IPS-18a (cell line): Measurements from ENCODE around the gene BUD13.

Experiments used
- H3K27ac ChIP-seq: one replicate; pipeline ENCODE4 v1.5.1; 2013; ENCODE audit warnings: low read length
- H3K27me3 ChIP-seq: one replicate; pipeline ENCODE4 v1.6.1; 2013; ENCODE audit warnings: mild to moderate bottlenecking, low read length; ENCODE audit not compliant: control insufficient read depth, insufficient read depth
- H3K36me3 ChIP-seq: one replicate; pipeline ENCODE4 v1.6.1; 2013; ENCODE audit warnings: low read depth, low read length; ENCODE audit not compliant: control insufficient read depth
- H3K4me1 ChIP-seq: one replicate; pipeline ENCODE4 v1.6.1; 2013; ENCODE audit warnings: low read depth, low read length; ENCODE audit not compliant: control insufficient read depth
- H3K4me3 ChIP-seq: one replicate; pipeline ENCODE4 v1.5.1; 2013; ENCODE audit warnings: low read length
- H3K9ac ChIP-seq: one replicate; pipeline ENCODE4 v1.6.1; 2013; ENCODE audit warnings: mild to moderate bottlenecking, low read length, moderate library complexity
- H3K9me3 ChIP-seq: one replicate; pipeline ENCODE4 v1.6.1; 2013; ENCODE audit warnings: low read depth, low read length; ENCODE audit not compliant: control insufficient read depth

The BUD13 gene

DNA sequence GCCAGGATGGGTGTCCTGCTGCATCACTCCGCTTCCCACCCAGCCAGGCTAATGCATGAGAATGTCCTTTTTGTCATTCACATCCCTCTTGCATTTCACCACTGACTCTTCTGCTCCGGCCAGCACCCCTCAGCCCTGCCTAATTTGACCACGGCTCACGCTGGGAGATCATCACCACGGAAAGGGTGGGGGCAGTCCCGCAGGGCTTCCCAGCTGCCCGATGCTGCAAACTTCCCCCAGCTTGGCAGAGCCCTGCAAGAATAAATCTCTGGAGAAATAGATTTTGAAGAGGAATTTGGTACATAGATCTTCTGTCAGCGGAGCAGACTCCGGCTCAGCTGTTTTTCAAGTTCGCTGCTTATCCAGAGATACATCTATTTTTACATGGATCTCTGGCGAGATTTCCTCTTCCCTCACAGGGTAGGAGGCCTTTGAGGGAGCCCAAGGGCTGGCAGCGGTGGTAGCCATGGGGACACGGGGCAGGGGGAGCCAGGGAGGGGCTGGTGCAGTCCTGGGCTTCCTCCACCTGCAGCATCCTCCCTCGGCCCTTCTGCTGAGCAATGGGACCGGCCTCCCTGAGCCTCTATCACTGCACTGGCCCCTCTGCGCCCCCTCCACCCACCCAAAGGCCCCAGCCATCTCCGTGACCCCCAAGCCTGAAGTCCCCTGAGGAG lies 62.6 kb downstream of the BUD13 start:
- no peaks in the 10 kb centered on the region for H3K36me3 ChIP-seq
- H3K4me1 ChIP-seq, result peaks cover 23% of the 10 kb centered on the region
- H3K27ac ChIP-seq, result no peak overlapping the region
- peak overlapping the region; percentile 31 for H3K4me3 ChIP-seq
- no peak overlapping the region for H3K9ac ChIP-seq
- H3K9me3 ChIP-seq, result no peaks in the 10 kb centered on the region
- peaks cover 13% of the 10 kb centered on the region for H3K27me3 ChIP-seq

DNA sequence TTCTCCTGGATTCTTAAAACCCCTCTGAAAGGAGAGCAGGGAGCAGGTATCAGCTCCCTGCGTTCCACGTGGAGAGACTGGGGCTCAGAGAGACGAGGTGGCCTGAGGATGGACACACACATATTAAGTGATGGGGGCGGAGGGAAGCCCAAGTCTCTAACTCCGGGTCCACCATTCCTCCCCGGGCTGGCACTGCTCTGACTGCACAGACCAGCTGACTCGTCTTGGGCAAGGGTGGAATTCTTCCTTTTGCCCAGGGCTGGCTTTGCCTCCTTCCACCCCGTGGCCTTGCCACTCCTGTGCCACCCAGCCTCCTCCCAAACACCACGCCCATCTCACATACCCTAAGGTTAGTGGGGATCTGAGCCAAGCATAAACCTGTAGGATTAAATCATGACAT lies 65.0 kb downstream of the BUD13 start:
- peaks cover 13% of the 10 kb centered on the region for H3K27me3 ChIP-seq
- H3K9ac ChIP-seq, result no peak overlapping the region
- H3K4me3 ChIP-seq, result no peak overlapping the region
- H3K9me3 ChIP-seq, result no peaks in the 10 kb centered on the region
- H3K4me1 ChIP-seq, result peaks cover 21% of the 10 kb centered on the region
- no peak overlapping the region for H3K27ac ChIP-seq
- H3K36me3 ChIP-seq, result no peaks in the 10 kb centered on the region

DNA sequence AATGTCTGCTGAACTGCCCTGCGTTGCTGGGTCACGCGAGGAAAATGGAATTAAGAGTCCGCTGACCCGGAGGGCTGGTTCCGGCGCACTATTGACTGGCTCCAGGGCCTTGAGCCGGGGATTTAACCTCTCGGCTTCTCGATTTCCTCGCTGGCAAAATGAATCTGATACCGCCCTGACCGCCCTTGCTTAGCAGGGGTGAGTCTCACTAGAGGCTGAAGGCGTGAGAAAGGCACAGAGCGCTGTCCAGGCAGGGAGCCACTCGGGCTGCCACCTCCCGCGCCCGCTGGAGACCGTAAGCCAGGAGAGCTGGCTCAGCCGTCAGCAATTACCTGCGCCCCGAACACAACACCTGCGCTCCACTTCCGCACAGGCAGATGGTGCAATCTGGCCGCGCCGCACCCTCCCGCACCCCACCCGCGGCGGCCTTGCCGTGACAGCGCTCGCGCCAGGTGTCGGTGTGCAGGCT lies 65.6 kb downstream of the BUD13 start:
- peaks cover 22% of the 10 kb centered on the region for H3K4me1 ChIP-seq
- no peaks in the 10 kb centered on the region for H3K9me3 ChIP-seq
- H3K27ac ChIP-seq, result no peak overlapping the region
- H3K9ac ChIP-seq, result no peak overlapping the region
- no peak overlapping the region for H3K4me3 ChIP-seq
- H3K27me3 ChIP-seq, result peaks cover 13% of the 10 kb centered on the region
- no peaks in the 10 kb centered on the region for H3K36me3 ChIP-seq

- no peak overlapping the region for H3K9ac ChIP-seq
- H3K27ac ChIP-seq, result no peak overlapping the region
Observed at GRCh38 chr11:116703421-116703820, 69.4 kb downstream of the BUD13 start.

DNA sequence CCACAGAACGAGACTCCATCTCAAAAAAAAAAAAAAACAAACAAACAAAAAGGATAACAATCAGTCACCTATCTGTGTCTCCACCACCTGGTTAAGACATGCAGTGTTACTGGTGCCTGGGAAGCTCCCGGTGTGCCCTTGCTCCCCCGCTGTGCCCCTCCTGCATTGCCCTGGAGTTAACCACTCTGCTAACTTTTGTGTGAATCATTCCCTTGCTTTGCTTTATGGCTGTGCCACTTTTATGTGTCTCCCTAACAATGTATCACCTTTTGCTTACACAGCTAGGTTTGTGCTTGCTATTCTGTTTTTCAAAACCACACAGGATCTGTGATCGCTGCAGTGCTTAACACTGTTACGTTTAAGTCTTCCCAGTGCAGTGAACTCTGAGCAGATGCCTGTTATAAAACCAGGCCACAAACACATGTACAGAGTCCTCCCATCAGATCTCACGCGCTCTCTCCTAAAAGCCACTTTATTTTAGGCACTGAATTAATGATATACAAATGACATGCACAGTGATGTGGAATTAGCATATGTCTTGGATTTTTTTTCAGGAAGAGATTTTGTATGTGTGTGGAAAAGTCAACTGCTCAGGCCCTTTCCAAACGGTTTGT lies 69.9 kb downstream of the BUD13 start:
- Histone ChIP-seq H3K4me3 (no peak overlapping the region), H3K27ac (no peak overlapping the region), H3K27me3 (no peaks in the 10 kb centered on the region), H3K9me3 (no peaks in the 10 kb centered on the region), H3K4me1 (peaks cover 8% of the 10 kb centered on the region), H3K36me3 (no peaks in the 10 kb centered on the region), H3K9ac (no peak overlapping the region)

More at GRCh38 chr11:116703421-116703820, 69.4 kb downstream of the BUD13 start:
- H3K36me3 ChIP-seq, result no peaks in the 10 kb centered on the region
- H3K27me3 ChIP-seq, result peaks cover under 1% of the 10 kb centered on the region
- H3K9me3 ChIP-seq, result no peaks in the 10 kb centered on the region
- H3K4me1 ChIP-seq, result peaks cover 8% of the 10 kb centered on the region
- H3K4me3 ChIP-seq, result no peak overlapping the region

DNA sequence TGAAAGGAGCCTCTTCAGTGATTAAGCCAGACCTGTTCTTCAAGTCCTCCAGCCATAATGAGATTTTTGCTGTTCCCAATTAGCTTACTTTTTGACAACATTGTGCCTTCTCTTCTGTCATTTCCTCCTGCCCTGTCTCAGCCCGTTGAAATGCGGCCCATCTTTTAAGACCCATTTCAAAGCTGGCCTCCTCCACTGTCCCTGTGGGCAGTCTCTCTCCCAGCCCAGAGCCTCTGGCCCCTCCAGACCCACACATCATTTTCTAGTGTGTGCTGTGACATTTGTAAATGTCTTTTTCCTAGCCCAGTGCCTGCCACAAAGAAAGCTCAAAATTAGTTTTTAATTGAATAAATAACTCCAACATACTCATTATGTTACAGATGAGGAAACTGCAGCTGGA lies 70.9 kb downstream of the BUD13 start:
- H3K27ac ChIP-seq, result no peak overlapping the region
- no peak overlapping the region for H3K4me3 ChIP-seq
- no peaks in the 10 kb centered on the region for H3K27me3 ChIP-seq
- no peaks in the 10 kb centered on the region for H3K9me3 ChIP-seq
- H3K4me1 ChIP-seq, result peaks cover 8% of the 10 kb centered on the region
- no peak overlapping the region for H3K9ac ChIP-seq
- no peaks in the 10 kb centered on the region for H3K36me3 ChIP-seq

GRCh38 chr11:116701297-116701801 lies 71.4 kb downstream of the BUD13 start:
- Histone ChIP-seq H3K27ac (no peak overlapping the region), H3K4me3 (no peak overlapping the region), H3K9me3 (no peaks in the 10 kb centered on the region), H3K4me1 (peaks cover 12% of the 10 kb centered on the region), H3K27me3 (no peaks in the 10 kb centered on the region), H3K9ac (no peak overlapping the region), H3K36me3 (no peaks in the 10 kb centered on the region)

DNA sequence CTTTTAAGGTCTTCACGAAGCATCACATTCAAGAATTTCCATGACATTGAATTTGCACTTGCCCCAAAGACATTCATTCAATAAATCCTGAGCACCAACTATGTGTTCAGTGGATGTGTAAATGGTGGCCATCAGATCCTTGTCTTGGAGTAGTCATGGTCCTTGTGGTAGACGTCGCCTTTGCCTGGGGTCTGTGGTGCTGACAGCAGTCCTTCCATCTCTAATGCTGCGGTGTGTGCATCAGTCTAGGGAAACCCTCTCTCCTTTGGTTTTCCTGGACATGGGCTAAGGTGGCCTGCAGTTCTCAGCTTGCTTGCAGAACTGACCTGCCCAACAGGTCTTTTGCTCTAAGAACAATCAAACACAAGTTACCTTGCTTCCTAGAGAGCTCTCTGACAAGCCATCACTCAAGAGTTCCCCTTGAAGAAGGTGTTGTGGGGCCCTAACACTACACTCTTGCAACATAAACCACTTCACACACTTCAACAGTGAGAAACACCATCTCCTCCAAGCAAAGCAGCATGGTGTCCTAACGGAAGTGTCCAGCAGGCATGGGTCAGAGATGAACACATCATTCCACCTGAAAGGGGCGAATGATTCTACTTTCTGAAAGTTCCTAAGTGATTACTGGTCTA lies 72.1 kb downstream of the BUD13 start:
- no peaks in the 10 kb centered on the region for H3K36me3 ChIP-seq
- no peak overlapping the region for H3K4me3 ChIP-seq
- no peaks in the 10 kb centered on the region for H3K9me3 ChIP-seq
- H3K27me3 ChIP-seq, result no peaks in the 10 kb centered on the region
- H3K27ac ChIP-seq, result no peak overlapping the region
- no peak overlapping the region for H3K9ac ChIP-seq
- peaks cover 16% of the 10 kb centered on the region for H3K4me1 ChIP-seq
